Measurements from ENCODE around the gene ADGRL1.

The ADGRL1 gene

GRCh38 chr19:14156971-14157717 is 48.8 kb downstream of the ADGRL1 start:
- DNase-seq (ENCODE audit: low read depth): no peak
- H3K4me3 ChIP-seq (ENCODE audit: control insufficient read depth, low read depth, low read length): no peak overlapping the region
- TF ChIP-seq CTCF (conservative IDR thresholded peaks at IDR 0.05; ENCODE audit: control insufficient read depth, insufficient read depth, low read depth, low read length): no peak

GRCh38 chr19:14156122-14156521 is 49.8 kb downstream of the ADGRL1 start:
- TF ChIP-seq CTCF (conservative IDR thresholded peaks at IDR 0.05; ENCODE audit: control insufficient read depth, insufficient read depth, low read depth, low read length): no peak
- no peak for DNase-seq (ENCODE audit: low read depth)
- H3K4me3 ChIP-seq (ENCODE audit: control insufficient read depth, low read depth, low read length): no peak overlapping the region

GRCh38 chr19:14155371-14155770 is 50.6 kb downstream of the ADGRL1 start:
- TF ChIP-seq CTCF (conservative IDR thresholded peaks at IDR 0.05; ENCODE audit: control insufficient read depth, insufficient read depth, low read depth, low read length): no peak
- DNase-seq (ENCODE audit: low read depth): no peak

GRCh38 chr19:14152713-14153112 is 53.3 kb downstream of the ADGRL1 start:
- DNase-seq (ENCODE audit: low read depth): no peak
- no peak for TF ChIP-seq CTCF (conservative IDR thresholded peaks at IDR 0.05; ENCODE audit: control insufficient read depth, insufficient read depth, low read depth, low read length)
- no peak overlapping the region for H3K4me3 ChIP-seq (ENCODE audit: control insufficient read depth, low read depth, low read length)

More at GRCh38 chr19:14155371-14155770, 50.6 kb downstream of the ADGRL1 start:
- no peak overlapping the region for H3K4me3 ChIP-seq (ENCODE audit: control insufficient read depth, low read depth, low read length)

GRCh38 chr19:14150770-14151661 is 55.0 kb downstream of the ADGRL1 start:
- DNase-seq (ENCODE audit: low read depth): no peak
- H3K4me3 ChIP-seq (ENCODE audit: control insufficient read depth, low read depth, low read length): no peak overlapping the region
- TF ChIP-seq CTCF (conservative IDR thresholded peaks at IDR 0.05; ENCODE audit: control insufficient read depth, insufficient read depth, low read depth, low read length): no peak

- TF ChIP-seq CTCF (conservative IDR thresholded peaks at IDR 0.05; ENCODE audit: control insufficient read depth, insufficient read depth, low read depth, low read length): no peak
- no peak for DNase-seq (ENCODE audit: low read depth)
- no peak overlapping the region for H3K4me3 ChIP-seq (ENCODE audit: control insufficient read depth, low read depth, low read length)
These were observed 55.8 kb downstream of the ADGRL1 start for GRCh38 chr19:14150041-14150769.

Data from fibroblast of mammary gland (primary cell).